ENCODE data around the gene ANKRD17.

The ANKRD17 gene

DNA sequence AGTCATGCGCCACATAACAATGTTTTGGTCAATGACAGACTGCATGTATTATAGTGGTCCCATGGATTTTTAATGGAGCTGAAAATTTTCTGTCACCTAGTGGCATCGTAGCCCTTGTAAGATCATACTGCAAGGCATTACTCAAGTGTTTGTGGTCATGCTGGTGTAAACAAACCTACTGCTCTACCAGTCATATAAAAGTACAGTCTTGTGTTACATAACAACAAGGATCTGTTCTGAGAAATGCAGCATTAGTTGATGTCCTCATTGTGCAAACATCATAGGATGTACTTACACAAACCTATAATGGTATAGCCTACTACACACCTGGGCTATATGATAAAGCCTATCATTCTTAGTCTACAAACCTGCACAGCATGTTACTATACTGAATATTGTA lies 223.7 kb downstream of the ANKRD17 start:
- TF ChIP-seq CTCF (IDR thresholded peaks at IDR 0.05; ENCODE audit: extremely low read depth, missing control alignments) = no peak
- no peak for DNase-seq (ENCODE audit: low spot score)

GRCh38 chr4:73028621-73029020 lies 230.0 kb downstream of the ANKRD17 start:
- no peak for TF ChIP-seq CTCF (IDR thresholded peaks at IDR 0.05; ENCODE audit: extremely low read depth, missing control alignments)
- DNase-seq (ENCODE audit: low spot score) = no peak
